K562 (cell line): ENCODE measurements around the gene ECT2L. TPM values are rescaled to one million over a fixed set of nuclear protein-coding genes. Genes with fewer than 3 reads are reported as not detected.

Experiments
- ATF2 ChIP-seq: sonication (generic); formaldehyde crosslinking; IDR thresholded peaks from 2 replicates; pipeline ENCODE4 v1.8.1; 2022; ENCODE audit warnings: missing genetic modification reagents
- CREM ChIP-seq: IDR thresholded peaks from 2 replicates; pipeline ENCODE4 v1.6.1; 2014; ENCODE audit warnings: antibody characterized with exemption, low read depth
- GABPA ChIP-seq: fragments of 200-800 bp; sonication (Bioruptor generic); conservative IDR thresholded peaks from 2 replicates; pipeline ENCODE4 v1.6.1; 2016; ENCODE audit warnings: low read depth, missing genetic modification characterization, missing compliant biosample characterization
- KAT7 ChIP-seq: sonication (generic); formaldehyde crosslinking; IDR thresholded peaks from 2 replicates; pipeline ENCODE4 v1.8.0; 2022; ENCODE audit warnings: missing genetic modification reagents, mild to moderate bottlenecking, borderline replicate concordance
- MEF2A ChIP-seq: IDR thresholded peaks from 2 replicates; pipeline ENCODE4 v1.6.1; 2011; ENCODE audit warnings: low read depth, mild to moderate bottlenecking, low read length, moderate library complexity; ENCODE audit not compliant: control insufficient read depth
- MXI1 ChIP-seq: IDR thresholded peaks from 2 replicates; pipeline ENCODE4 v1.6.1; 2011; ENCODE audit warnings: low read depth, mild to moderate bottlenecking, improper control_type of control experiment, low read length
- NCOA1 ChIP-seq: fragments of 450-650 bp; IDR thresholded peaks from 2 replicates; pipeline ENCODE4 v1.6.1; 2016; ENCODE audit warnings: low read depth
- PHF20 ChIP-seq: fragments of 450-650 bp; IDR thresholded peaks from 2 replicates; pipeline ENCODE4 v1.6.1; 2018; ENCODE audit not compliant: partially characterized antibody
- PKNOX1 ChIP-seq: fragments of 450-650 bp; IDR thresholded peaks from 2 replicates; pipeline ENCODE4 v1.6.1; 2016
- POLR2G ChIP-seq: fragments of 200-400 bp; formaldehyde crosslinking; IDR thresholded peaks from 2 replicates; pipeline ENCODE4 v1.6.1; 2017; ENCODE audit warnings: low read depth, mild to moderate bottlenecking, antibody characterized with exemption, low read length, moderate library complexity
- PRDM10 ChIP-seq: fragments of 450-650 bp; IDR thresholded peaks from 2 replicates; pipeline ENCODE4 v1.6.1; 2018; ENCODE audit not compliant: partially characterized antibody
- RBBP5 ChIP-seq: fragments of 200-600 bp; sonication (generic); IDR thresholded peaks from 2 replicates; pipeline ENCODE4 v1.6.1; 2012; ENCODE audit warnings: borderline replicate concordance, mild to moderate bottlenecking, low read length, control low read depth, inconsistent platforms; ENCODE audit not compliant: insufficient read depth, poor library complexity, severe bottlenecking
- SREBF1 ChIP-seq: fragments of 150-350 bp; IDR thresholded peaks from 2 replicates; pipeline ENCODE4 v1.6.1; 2014; ENCODE audit warnings: antibody characterized with exemption, low read depth, low read length, borderline replicate concordance
- TAF7 ChIP-seq: fragments of 450-650 bp; IDR thresholded peaks from 2 replicates; pipeline ENCODE4 v1.6.1; 2016; ENCODE audit warnings: missing genetic modification characterization, missing compliant biosample characterization
- THRAP3 ChIP-seq: fragments of 450-650 bp; IDR thresholded peaks from 2 replicates; pipeline ENCODE4 v1.6.1; 2016; ENCODE audit warnings: mild to moderate bottlenecking, inconsistent platforms, borderline replicate concordance
- ZBTB33 ChIP-seq: sonication (generic); formaldehyde crosslinking; IDR thresholded peaks from 2 replicates; pipeline ENCODE4 v1.8.1; 2023; ENCODE audit warnings: mild to moderate bottlenecking, missing genetic modification reagents
- ZNF224 ChIP-seq: sonication (generic); formaldehyde crosslinking; IDR thresholded peaks from 2 replicates; pipeline ENCODE4 v1.8.0; 2022; ENCODE audit warnings: mild to moderate bottlenecking, missing genetic modification reagents
- polyA plus RNA-seq, 8 experiments: library from polyadenylated mRNA; depleted of rRNA in 4 of 8; stranded (reverse) in 5 of 8; unstranded in 3 of 8; fragments of >200 nt; fragmentation: Nextera tagmentation in 2 of 8; fragmentation: Illumina TruSeq in 1 of 8; extraction: Ambion mirVana in 2 of 8; extraction: Trizol in 1 of 8; gene quantifications; 2 replicates each; pipeline versions ENCODE4 v1.2.1 to v1.2.3, GENCODE V29; 2011 to 2014; ENCODE audit warnings: inconsistent platforms in 1 of 8, missing spikeins in 1 of 8
- total RNA-seq, 7 experiments: library from RNA; depleted of rRNA in 6 of 7; stranded (reverse); fragments of >200 nt in 6 of 7; fragmentation: Illumina TruSeq in 2 of 7; extraction: Trizol in 2 of 7; gene quantifications; 2 replicates each; pipeline versions ENCODE4 v1.2.1 to v1.2.3, GENCODE V29; 2011 to 2021; ENCODE audit warnings: low replicate concordance in 1 of 7

Gene ECT2L
- total and polyA plus RNA-seq, 9 of the 15 experiments (the other 6 are each of a cell fraction or from before 2014, with no cell fraction given): 0.03 to 0.04 TPM; not detected in 7

- peak; percentile 62 for TF ChIP-seq PHF20
- 0 out of 2 replicates have a peak, but pooled peaks have one; percentile 37 for TF ChIP-seq SREBF1
- peak; percentile 52; the same call in 1 of the 2 replicates for TF ChIP-seq TAF7 (tag)
- peak; percentile 46; the same call in 1 of the 2 replicates for TF ChIP-seq KAT7 (CRISPR knock-in tag)
- TF ChIP-seq POLR2G: peak; percentile 80
- 0 out of 2 replicates have a peak, but pooled peaks have one; percentile 15 for TF ChIP-seq ZBTB33 (CRISPR knock-in tag)
- TF ChIP-seq ZNF224 (CRISPR knock-in tag): no peak
- peak; percentile 92 for TF ChIP-seq PKNOX1
- TF ChIP-seq THRAP3: no peak
- TF ChIP-seq CREM: peak; percentile 96
- peak; percentile 98 for TF ChIP-seq GABPA (tag)
- peak; percentile 96 for TF ChIP-seq RBBP5
- peak; percentile 82; the same call in 1 of the 2 replicates for TF ChIP-seq MEF2A
- peak; percentile 77 for TF ChIP-seq MXI1
- no peak for TF ChIP-seq ATF2 (CRISPR knock-in tag)
- TF ChIP-seq NCOA1: peak; percentile 30; the same call in 1 of the 2 replicates
- peak; percentile 60 for TF ChIP-seq PRDM10
These were observed 22.5 kb upstream of the ECT2L start, which contains the start of gene CCDC28A (continued) for GRCh38 chr6:138773177-138774091.
